Trophoblast cell (in vitro differentiated cells and primary cell): ENCODE data around the gene PRPF40A.

ENCODE experiments used
- DNase-seq, 2 donors: peaks; one replicate each; pipeline ENCODE4 v3.0.0-alpha.2; 2016
- H2AFZ ChIP-seq: 2 replicates; pipeline ENCODE4 v1.6.1; 2013; ENCODE audit warnings: low read length, moderate library complexity, mild to moderate bottlenecking; ENCODE audit not compliant: insufficient read depth, poor library complexity
- H2AK5ac ChIP-seq: 2 replicates; pipeline ENCODE4 v1.6.1; 2013; ENCODE audit warnings: mild to moderate bottlenecking, low read length
- H2BK120ac ChIP-seq: 2 replicates; pipeline ENCODE4 v1.6.1; 2013; ENCODE audit warnings: low read length, mild to moderate bottlenecking, moderate library complexity; ENCODE audit not compliant: insufficient read depth, poor library complexity
- H2BK12ac ChIP-seq: 2 replicates; pipeline ENCODE4 v1.6.1; 2013; ENCODE audit warnings: mild to moderate bottlenecking, low read length, moderate library complexity
- H2BK5ac ChIP-seq: 2 replicates; pipeline ENCODE4 v1.6.1; 2013; ENCODE audit warnings: low read length, low read depth, moderate library complexity, mild to moderate bottlenecking; ENCODE audit not compliant: poor library complexity
- H3K14ac ChIP-seq: 2 replicates; pipeline ENCODE4 v1.6.1; 2013; ENCODE audit warnings: mild to moderate bottlenecking, low read length
- H3K18ac ChIP-seq: 2 replicates; pipeline ENCODE4 v1.6.1; 2013; ENCODE audit warnings: mild to moderate bottlenecking, low read length
- H3K23ac ChIP-seq: 2 replicates; pipeline ENCODE4 v1.6.1; 2013; ENCODE audit warnings: low read length
- H3K27ac ChIP-seq: 2 replicates; pipeline ENCODE4 v1.5.1; 2013; ENCODE audit warnings: low read depth, mild to moderate bottlenecking, inconsistent platforms, low read length, moderate library complexity
- H3K27me3 ChIP-seq: 2 replicates; pipeline ENCODE4 v1.6.1; 2013; ENCODE audit warnings: inconsistent platforms, mild to moderate bottlenecking, low read length, moderate library complexity; ENCODE audit not compliant: insufficient read depth
- H3K36me3 ChIP-seq, 2 experiments: 1 replicate in 1 of 2; 2 replicates in 1 of 2; pipeline ENCODE4 v1.6.1; 2013; ENCODE audit warnings: low read length in 2 of 2, mild to moderate bottlenecking in 2 of 2, moderate library complexity in 1 of 2; ENCODE audit not compliant: insufficient read depth in 2 of 2, control insufficient read depth in 1 of 2
- H3K4ac ChIP-seq: 2 replicates; pipeline ENCODE4 v1.6.1; 2013; ENCODE audit warnings: low read depth, mild to moderate bottlenecking, low read length, moderate library complexity
- H3K4me1 ChIP-seq, 2 experiments: 1 replicate in 1 of 2; 2 replicates in 1 of 2; pipeline ENCODE4 v1.6.1; 2013; ENCODE audit warnings: low read length in 2 of 2, mild to moderate bottlenecking in 2 of 2, moderate library complexity in 1 of 2; ENCODE audit not compliant: insufficient read depth in 2 of 2, control insufficient read depth in 1 of 2
- H3K4me2 ChIP-seq: 2 replicates; pipeline ENCODE4 v1.6.1; 2013; ENCODE audit warnings: inconsistent platforms, mild to moderate bottlenecking, low read length, moderate library complexity
- H3K4me3 ChIP-seq: 2 replicates; pipeline ENCODE4 v1.5.1; 2013; ENCODE audit warnings: mild to moderate bottlenecking, low read depth, low read length, inconsistent platforms
- H3K79me1 ChIP-seq: one replicate; pipeline ENCODE4 v1.6.1; 2013; ENCODE audit warnings: low read length
- H3K79me2 ChIP-seq: 2 replicates; pipeline ENCODE4 v1.6.1; 2013; ENCODE audit warnings: low read length, mild to moderate bottlenecking; ENCODE audit not compliant: control insufficient read depth, insufficient read depth, poor library complexity
- H3K9ac ChIP-seq: 2 replicates; pipeline ENCODE4 v1.6.1; 2013; ENCODE audit warnings: mild to moderate bottlenecking, low read length
- H3K9me3 ChIP-seq: 2 replicates; pipeline ENCODE4 v1.6.1; 2013; ENCODE audit warnings: low read depth, mild to moderate bottlenecking, control low read depth, inconsistent platforms, low read length; ENCODE audit not compliant: insufficient read depth
- H4K12ac ChIP-seq: 2 replicates; pipeline ENCODE4 v1.6.1; 2013; ENCODE audit warnings: low read depth, mild to moderate bottlenecking, low read length, moderate library complexity
- H4K8ac ChIP-seq: 2 replicates; pipeline ENCODE4 v1.6.1; 2013; ENCODE audit warnings: low read depth, mild to moderate bottlenecking, low read length, moderate library complexity
- H4K91ac ChIP-seq: one replicate; pipeline ENCODE4 v1.6.1; 2013; ENCODE audit warnings: low read depth, mild to moderate bottlenecking, low read length, moderate library complexity
- WGBS: extraction: QIAGEN DNeasy Blood & Tissue Kit; methylation state at CpG from one replicate; pipeline ENCODE4 v1.1.7; 2013; ENCODE audit warnings: missing lambda C conversion rate; ENCODE audit not compliant: insufficient read length, insufficient coverage; ENCODE audit errors: extremely low coverage; 5-methylcytosine and 5-hydroxymethylcytosine counted together

The PRPF40A gene

GRCh38 chr2:152630466-152630865, 86.8 kb downstream of the PRPF40A start:
- Histone ChIP-seq H3K27me3 (no peaks in the 10 kb centered on the region), H3K9ac (no peak overlapping the region), H3K79me2 (no peaks in the 10 kb centered on the region), H3K23ac (no peak overlapping the region), H3K4me3 (no peak overlapping the region), H3K18ac (no peak overlapping the region), H2AK5ac (no peak overlapping the region), H3K4ac (no peak overlapping the region), H3K36me3 (peaks cover 5 to 21% of the 10 kb centered on the region in 2 experiments), H2AFZ (no peak overlapping the region), H2BK5ac (no peak overlapping the region), H3K4me1 (no peaks in the 10 kb centered on the region), H3K14ac (no peak overlapping the region), H3K9me3 (no peaks in the 10 kb centered on the region), H3K4me2 (no peak overlapping the region), H3K27ac (no peak overlapping the region), H4K8ac (no peak overlapping the region), H4K91ac (no peak overlapping the region), H2BK120ac (no peak overlapping the region), H2BK12ac (no peak overlapping the region), H3K79me1 (no peaks in the 10 kb centered on the region), H4K12ac (no peak overlapping the region)
- DNase-seq, result no peak
- no CpG with 5 or more reads among the region's 4 CpGs for WGBS

- Histone ChIP-seq H3K4me1 (peaks cover under 1 to 4% of the 10 kb centered on the region in 2 experiments), H2BK12ac (no peak overlapping the region), H3K23ac (no peak overlapping the region), H2AFZ (no peak overlapping the region), H3K4me2 (no peak overlapping the region), H4K8ac (no peak overlapping the region), H4K12ac (no peak overlapping the region), H3K9ac (no peak overlapping the region), H3K4me3 (no peak overlapping the region), H3K36me3 (peaks cover 7 to 22% of the 10 kb centered on the region in 2 experiments), H3K4ac (no peak overlapping the region), H3K14ac (no peak overlapping the region), H3K18ac (no peak overlapping the region), H4K91ac (no peak overlapping the region), H2AK5ac (no peak overlapping the region), H3K79me1 (peaks cover 2% of the 10 kb centered on the region), H3K27ac (no peak overlapping the region), H3K9me3 (peaks cover 1% of the 10 kb centered on the region), H2BK5ac (no peak overlapping the region), H3K27me3 (no peaks in the 10 kb centered on the region), H2BK120ac (no peak overlapping the region), H3K79me2 (no peaks in the 10 kb centered on the region)
- DNase-seq, result no peak
- no CpG with 5 or more reads among the region's 1 CpG for WGBS
Measured at GRCh38 chr2:152629202-152629601, 88.1 kb downstream of the PRPF40A start.

DNA sequence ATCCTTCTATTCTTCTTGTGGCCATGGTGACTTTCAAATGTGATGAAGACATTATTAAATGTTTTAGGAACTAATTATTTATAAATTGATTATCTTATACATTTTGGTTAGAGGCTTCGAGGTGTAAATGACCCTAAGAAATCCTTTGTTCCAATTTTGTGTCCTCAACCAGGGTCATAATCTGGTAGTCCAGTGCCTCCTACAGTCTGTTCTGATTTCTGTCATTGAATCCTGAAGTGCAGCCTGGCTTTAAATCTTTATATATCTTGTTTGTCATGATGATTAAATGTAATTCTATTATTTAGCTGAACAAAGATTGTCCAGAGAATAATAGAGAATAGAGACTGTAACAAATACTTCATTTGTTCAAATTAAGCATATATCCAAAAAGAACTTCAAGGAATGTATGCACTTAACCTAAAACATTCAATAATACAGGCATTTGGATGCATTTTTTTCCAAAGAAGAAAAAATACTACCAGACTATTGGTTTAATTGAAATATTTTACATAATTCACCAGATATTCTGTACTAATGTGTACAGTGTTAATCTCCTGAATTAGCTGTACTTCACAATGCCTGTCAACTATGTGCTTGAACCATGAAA, 89.8 kb downstream of the PRPF40A start:
- H2AFZ ChIP-seq, result no peak overlapping the region
- no peak overlapping the region for H2BK120ac ChIP-seq
- H3K27ac ChIP-seq, result no peak overlapping the region
- no peak overlapping the region for H4K8ac ChIP-seq
- no peak overlapping the region for H3K9ac ChIP-seq
- no peak overlapping the region for H2AK5ac ChIP-seq
- no peak overlapping the region for H3K4me2 ChIP-seq
- H4K12ac ChIP-seq, result no peak overlapping the region
- no peak overlapping the region for H3K4me3 ChIP-seq
- H4K91ac ChIP-seq, result no peak overlapping the region
- H3K23ac ChIP-seq, result no peak overlapping the region
- no peak overlapping the region for H2BK5ac ChIP-seq
- no peaks in the 10 kb centered on the region for H3K79me2 ChIP-seq
- no peak overlapping the region for H3K14ac ChIP-seq
- H2BK12ac ChIP-seq, result no peak overlapping the region
- H3K18ac ChIP-seq, result no peak overlapping the region
- H3K79me1 ChIP-seq, result peaks cover 5% of the 10 kb centered on the region
- WGBS, result no CpG with 5 or more reads among the region's 1 CpG
- no peak overlapping the region for H3K4ac ChIP-seq
- DNase-seq, result no peak
- H3K36me3 ChIP-seq, result peaks cover 7 to 20% of the 10 kb centered on the region in 2 experiments
- H3K27me3 ChIP-seq, result no peaks in the 10 kb centered on the region
- peaks cover 1% of the 10 kb centered on the region for H3K9me3 ChIP-seq
- H3K4me1 ChIP-seq, result peaks cover 7 to 11% of the 10 kb centered on the region in 2 experiments

- Histone ChIP-seq H3K36me3 (peaks cover 5 to 18% of the 10 kb centered on the region in 2 experiments), H3K4me2 (no peak overlapping the region), H3K79me2 (no peaks in the 10 kb centered on the region), H4K12ac (no peak overlapping the region), H3K4ac (no peak overlapping the region), H3K4me1 (peaks cover 7 to 11% of the 10 kb centered on the region in 2 experiments), H3K27ac (no peak overlapping the region), H2BK5ac (no peak overlapping the region), H4K8ac (no peak overlapping the region), H2AK5ac (no peak overlapping the region), H3K4me3 (no peak overlapping the region), H4K91ac (no peak overlapping the region), H3K18ac (no peak overlapping the region), H3K79me1 (peaks cover 5% of the 10 kb centered on the region), H3K23ac (no peak overlapping the region), H3K27me3 (no peaks in the 10 kb centered on the region), H3K9ac (no peak overlapping the region), H3K9me3 (peaks cover 1% of the 10 kb centered on the region), H2BK120ac (no peak overlapping the region), H2BK12ac (no peak overlapping the region), H3K14ac (no peak overlapping the region), H2AFZ (no peak overlapping the region)
- no peak for DNase-seq
- WGBS, result no CpG with 5 or more reads among the region's 4 CpGs
Measured at GRCh38 chr2:152626911-152627339, 90.3 kb downstream of the PRPF40A start.
